ENCODE results near the gene BMPER.

The BMPER gene

GRCh38 chr7:33869176-33869575, 36.2 kb upstream of the BMPER start:
- TF ChIP-seq, protein P1, sequence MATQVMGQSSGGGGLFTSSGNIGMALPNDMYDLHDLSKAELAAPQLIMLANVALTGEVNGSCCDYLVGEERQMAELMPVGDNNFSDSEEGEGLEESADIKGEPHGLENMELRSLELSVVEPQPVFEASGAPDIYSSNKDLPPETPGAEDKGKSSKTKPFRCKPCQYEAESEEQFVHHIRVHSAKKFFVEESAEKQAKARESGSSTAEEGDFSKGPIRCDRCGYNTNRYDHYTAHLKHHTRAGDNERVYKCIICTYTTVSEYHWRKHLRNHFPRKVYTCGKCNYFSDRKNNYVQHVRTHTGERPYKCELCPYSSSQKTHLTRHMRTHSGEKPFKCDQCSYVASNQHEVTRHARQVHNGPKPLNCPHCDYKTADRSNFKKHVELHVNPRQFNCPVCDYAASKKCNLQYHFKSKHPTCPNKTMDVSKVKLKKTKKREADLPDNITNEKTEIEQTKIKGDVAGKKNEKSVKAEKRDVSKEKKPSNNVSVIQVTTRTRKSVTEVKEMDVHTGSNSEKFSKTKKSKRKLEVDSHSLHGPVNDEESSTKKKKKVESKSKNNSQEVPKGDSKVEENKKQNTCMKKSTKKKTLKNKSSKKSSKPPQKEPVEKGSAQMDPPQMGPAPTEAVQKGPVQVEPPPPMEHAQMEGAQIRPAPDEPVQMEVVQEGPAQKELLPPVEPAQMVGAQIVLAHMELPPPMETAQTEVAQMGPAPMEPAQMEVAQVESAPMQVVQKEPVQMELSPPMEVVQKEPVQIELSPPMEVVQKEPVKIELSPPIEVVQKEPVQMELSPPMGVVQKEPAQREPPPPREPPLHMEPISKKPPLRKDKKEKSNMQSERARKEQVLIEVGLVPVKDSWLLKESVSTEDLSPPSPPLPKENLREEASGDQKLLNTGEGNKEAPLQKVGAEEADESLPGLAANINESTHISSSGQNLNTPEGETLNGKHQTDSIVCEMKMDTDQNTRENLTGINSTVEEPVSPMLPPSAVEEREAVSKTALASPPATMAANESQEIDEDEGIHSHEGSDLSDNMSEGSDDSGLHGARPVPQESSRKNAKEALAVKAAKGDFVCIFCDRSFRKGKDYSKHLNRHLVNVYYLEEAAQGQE (IDR thresholded peaks at IDR 0.05; ENCODE audit: insufficient read depth in 1 of 2, low read depth in 2 of 2, low read length in 2 of 2) = no peak
- no peak for TF ChIP-seq POLR2AphosphoS5 (IDR thresholded peaks at IDR 0.05; ENCODE audit: low read depth, low read length)
- no peak for TF ChIP-seq FOXP2 (optimal IDR thresholded peaks at IDR 0.05; ENCODE audit: borderline replicate concordance, extremely low read depth, extremely low read length, insufficient read depth)
- TF ChIP-seq SIN3A (IDR thresholded peaks at IDR 0.05; ENCODE audit: borderline replicate concordance, insufficient read depth, low read length) = no peak
- no peak for TF ChIP-seq TAF1 (IDR thresholded peaks at IDR 0.05; ENCODE audit: borderline replicate concordance, insufficient read depth, low read length)

- TF ChIP-seq SIN3A (IDR thresholded peaks at IDR 0.05; ENCODE audit: borderline replicate concordance, insufficient read depth, low read length) (no peak), TAF1 (IDR thresholded peaks at IDR 0.05; ENCODE audit: borderline replicate concordance, insufficient read depth, low read length) (no peak), FOXP2 (optimal IDR thresholded peaks at IDR 0.05; ENCODE audit: borderline replicate concordance, extremely low read depth, extremely low read length, insufficient read depth) (no peak), POLR2AphosphoS5 (IDR thresholded peaks at IDR 0.05; ENCODE audit: low read depth, low read length) (no peak)
- TF ChIP-seq, protein P1 (IDR thresholded peaks at IDR 0.05; ENCODE audit: insufficient read depth in 1 of 2, low read depth in 2 of 2, low read length in 2 of 2) = no peak
Observed at GRCh38 chr7:33870120-33870519, 35.2 kb upstream of the BMPER start.

- TF ChIP-seq, protein P1 (IDR thresholded peaks at IDR 0.05; ENCODE audit: insufficient read depth in 1 of 2, low read depth in 2 of 2, low read length in 2 of 2) = no peak
- TF ChIP-seq POLR2AphosphoS5 (IDR thresholded peaks at IDR 0.05; ENCODE audit: low read depth, low read length) = no peak
- no peak for TF ChIP-seq TAF1 (IDR thresholded peaks at IDR 0.05; ENCODE audit: borderline replicate concordance, insufficient read depth, low read length)
- no peak for TF ChIP-seq FOXP2 (optimal IDR thresholded peaks at IDR 0.05; ENCODE audit: borderline replicate concordance, extremely low read depth, extremely low read length, insufficient read depth)
- TF ChIP-seq SIN3A (IDR thresholded peaks at IDR 0.05; ENCODE audit: borderline replicate concordance, insufficient read depth, low read length) = no peak
Observed at GRCh38 chr7:33872870-33873269, 32.5 kb upstream of the BMPER start.

- TF ChIP-seq TAF1 (IDR thresholded peaks at IDR 0.05; ENCODE audit: borderline replicate concordance, insufficient read depth, low read length) = no peak
- TF ChIP-seq, protein P1 (IDR thresholded peaks at IDR 0.05; ENCODE audit: insufficient read depth in 1 of 2, low read depth in 2 of 2, low read length in 2 of 2) = no peak
- TF ChIP-seq FOXP2 (optimal IDR thresholded peaks at IDR 0.05; ENCODE audit: borderline replicate concordance, extremely low read depth, extremely low read length, insufficient read depth) = no peak
- TF ChIP-seq SIN3A (IDR thresholded peaks at IDR 0.05; ENCODE audit: borderline replicate concordance, insufficient read depth, low read length) = no peak
- TF ChIP-seq POLR2AphosphoS5 (IDR thresholded peaks at IDR 0.05; ENCODE audit: low read depth, low read length) = no peak
Observed at GRCh38 chr7:33873518-33873917, 31.8 kb upstream of the BMPER start.
